Activated T-helper 1 cell treated with anti-CD3 and anti-CD28 coated beads, Interleukin-12 subunit alpha, Interleukin-12 subunit beta, Interleukin-2, Interleukin-4 antibody, amounts not matched to agents 30 ng/mL and 10 ng/mL and 1 ng/mL, durations not matched to agents 14 hours and 24 hours and 36 hours (primary cell): ENCODE results near the gene OR9G4. TPM values are rescaled to one million over a fixed set of nuclear protein-coding genes. Genes with fewer than 3 reads are reported as not detected.

Experiments used
- DNase-seq: peaks from one replicate; pipeline ENCODE4 v3.0.0; 2021; ENCODE audit warnings: low spot score
- H3K27ac Mint-ChIP-seq: one replicate; pipeline ENCODE4 v1.8.0; 2021; ENCODE audit warnings: mild to moderate bottlenecking, mixed read lengths
- H3K27me3 Mint-ChIP-seq: one replicate; pipeline ENCODE4 v1.8.0; 2022; ENCODE audit warnings: mild to moderate bottlenecking, moderate library complexity, mixed read lengths; ENCODE audit not compliant: insufficient read depth
- H3K36me3 Mint-ChIP-seq: one replicate; pipeline ENCODE4 v1.8.0; 2021; ENCODE audit warnings: low read depth, mixed read lengths
- H3K4me1 Mint-ChIP-seq: one replicate; pipeline ENCODE4 v1.8.0; 2021; ENCODE audit warnings: low read depth, mixed read lengths
- H3K4me3 Mint-ChIP-seq: one replicate; pipeline ENCODE4 v1.8.0; 2021; ENCODE audit warnings: mild to moderate bottlenecking, moderate library complexity, mixed read lengths
- H3K9me3 Mint-ChIP-seq: one replicate; pipeline ENCODE4 v1.8.0; 2021; ENCODE audit warnings: mixed read lengths
- intact Hi-C: fragments of 100-400 bp; cut with micrococcal nuclease; formaldehyde crosslinking; loops from one replicate; pipeline ENCODE4 v1.15.1; 2024
- total RNA-seq: library from RNA; stranded (reverse); gene quantifications from 2 replicates; pipeline ENCODE4 v1.2.3, GENCODE V29; 2022

The OR9G4 gene
- total RNA-seq: not detected in 2 replicates

- intact Hi-C loops: no loop called here
- Mint-ChIP-seq H3K36me3 (no peaks in the 10 kb centered on the region), H3K27ac (no peak within 1 kb of the TSS), H3K4me1 (no peaks in the 10 kb centered on the region), H3K9me3 (peaks cover 23% of the 10 kb centered on the region), H3K27me3 (no peaks in the 10 kb centered on the region), H3K4me3 (no peak within 1 kb of the TSS)
- no peak for DNase-seq
These were observed at the start of gene OR9G4 for GRCh38 chr11:56748597-56748996. Gene OR9G4, minus strand, starts transcription at chr11:56748697. Its CDS starts 4,931 bp downstream, at chr11:56743766.

- DNase-seq: no peak
- H3K36me3 Mint-ChIP-seq: no peaks in the 10 kb centered on the region
- no peaks in the 10 kb centered on the region for H3K27me3 Mint-ChIP-seq
- H3K27ac Mint-ChIP-seq: no peak overlapping the region
- H3K9me3 Mint-ChIP-seq: no peaks in the 10 kb centered on the region
- H3K4me3 Mint-ChIP-seq: no peak overlapping the region
- no peaks in the 10 kb centered on the region for H3K4me1 Mint-ChIP-seq
- intact Hi-C loops: loop anchor here (1.0 to 2.0 kb wide), 2 partner anchors 159 to 841 kb away; no protein-coding TSS in a partner anchor
These were observed 35.0 kb upstream of the OR9G4 start for GRCh38 chr11:56783448-56784041.

GRCh38 chr11:56782167-56782847 is 33.8 kb upstream of the OR9G4 start:
- Mint-ChIP-seq H3K27ac (no peak overlapping the region), H3K27me3 (no peaks in the 10 kb centered on the region), H3K36me3 (no peaks in the 10 kb centered on the region), H3K9me3 (no peaks in the 10 kb centered on the region), H3K4me1 (no peaks in the 10 kb centered on the region), H3K4me3 (no peak overlapping the region)
- DNase-seq: no peak
- intact Hi-C loops: loop anchor here (2.0 kb wide), 1 partner anchor 840 kb away; no protein-coding TSS in a partner anchor

- Mint-ChIP-seq H3K36me3 (no peaks in the 10 kb centered on the region), H3K27me3 (no peaks in the 10 kb centered on the region), H3K9me3 (no peaks in the 10 kb centered on the region), H3K4me3 (no peak overlapping the region), H3K4me1 (no peaks in the 10 kb centered on the region), H3K27ac (no peak overlapping the region)
- intact Hi-C loops: loop anchor here (5.0 kb wide), 1 partner anchor 50 kb away; no protein-coding TSS in a partner anchor
- DNase-seq: no peak
These were observed 28.3 kb upstream of the OR9G4 start for GRCh38 chr11:56776809-56777208.

- Mint-ChIP-seq H3K4me1 (no peaks in the 10 kb centered on the region), H3K27me3 (no peaks in the 10 kb centered on the region), H3K27ac (no peak overlapping the region), H3K9me3 (no peaks in the 10 kb centered on the region), H3K36me3 (no peaks in the 10 kb centered on the region), H3K4me3 (no peak overlapping the region)
- DNase-seq: no peak
- intact Hi-C loops: no loop called here
These were observed 16.5 kb upstream of the OR9G4 start for GRCh38 chr11:56764976-56765375.

GRCh38 chr11:56751480-56751879 is 3.0 kb upstream of the OR9G4 start:
- H3K36me3 Mint-ChIP-seq: no peaks in the 10 kb centered on the region
- DNase-seq: no peak
- intact Hi-C loops: no loop called here
- no peak overlapping the region for H3K27ac Mint-ChIP-seq
- H3K9me3 Mint-ChIP-seq: peaks cover 23% of the 10 kb centered on the region
- H3K4me3 Mint-ChIP-seq: no peak overlapping the region
- H3K4me1 Mint-ChIP-seq: no peaks in the 10 kb centered on the region
- H3K27me3 Mint-ChIP-seq: no peaks in the 10 kb centered on the region

- Mint-ChIP-seq H3K27ac (no peak overlapping the region), H3K9me3 (peaks cover 23% of the 10 kb centered on the region)
These were observed 1.7 kb upstream of the OR9G4 start for GRCh38 chr11:56750190-56750589.

GRCh38 chr11:56740886-56741285 is 7.6 kb downstream of the OR9G4 start:
- Mint-ChIP-seq H3K27ac (no peak overlapping the region), H3K27me3 (no peaks in the 10 kb centered on the region), H3K4me1 (no peaks in the 10 kb centered on the region), H3K9me3 (peaks cover 10% of the 10 kb centered on the region), H3K36me3 (no peaks in the 10 kb centered on the region), H3K4me3 (no peak overlapping the region)
- intact Hi-C loops: no loop called here
- DNase-seq: no peak

More at GRCh38 chr11:56750190-56750589, 1.7 kb upstream of the OR9G4 start:
- no peak overlapping the region for H3K4me3 Mint-ChIP-seq
- H3K4me1 Mint-ChIP-seq: no peaks in the 10 kb centered on the region
- DNase-seq: no peak
- H3K27me3 Mint-ChIP-seq: no peaks in the 10 kb centered on the region
- intact Hi-C loops: no loop called here
- H3K36me3 Mint-ChIP-seq: no peaks in the 10 kb centered on the region

DNA sequence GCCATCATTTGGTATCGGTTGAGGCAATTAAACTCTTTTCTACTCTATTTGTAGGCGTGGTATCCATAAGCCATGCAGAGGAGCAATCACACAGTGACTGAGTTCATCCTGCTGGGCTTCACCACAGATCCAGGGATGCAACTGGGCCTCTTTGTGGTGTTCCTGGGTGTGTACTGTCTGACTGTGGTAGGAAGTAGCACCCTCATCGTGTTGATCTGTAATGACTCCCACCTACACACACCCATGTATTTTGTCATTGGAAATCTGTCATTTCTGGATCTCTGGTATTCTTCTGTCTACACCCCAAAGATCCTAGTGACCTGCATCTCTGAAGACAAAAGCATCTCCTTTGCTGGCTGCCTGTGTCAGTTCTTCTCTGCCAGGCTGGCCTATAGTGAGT is 8.4 kb downstream of the OR9G4 start:
- Mint-ChIP-seq H3K9me3 (peaks cover 10% of the 10 kb centered on the region), H3K36me3 (no peaks in the 10 kb centered on the region), H3K4me3 (no peak overlapping the region), H3K4me1 (no peaks in the 10 kb centered on the region), H3K27me3 (no peaks in the 10 kb centered on the region), H3K27ac (no peak overlapping the region)
- DNase-seq: no peak
- intact Hi-C loops: no loop called here

GRCh38 chr11:56720513-56720912 is 28.0 kb downstream of the OR9G4 start:
- H3K9me3 Mint-ChIP-seq: peaks cover 12% of the 10 kb centered on the region
- H3K4me3 Mint-ChIP-seq: no peak overlapping the region
- DNase-seq: no peak
- intact Hi-C loops: no loop called here
- H3K27ac Mint-ChIP-seq: no peak overlapping the region
- no peaks in the 10 kb centered on the region for H3K27me3 Mint-ChIP-seq
- H3K4me1 Mint-ChIP-seq: no peaks in the 10 kb centered on the region
- H3K36me3 Mint-ChIP-seq: no peaks in the 10 kb centered on the region

DNA sequence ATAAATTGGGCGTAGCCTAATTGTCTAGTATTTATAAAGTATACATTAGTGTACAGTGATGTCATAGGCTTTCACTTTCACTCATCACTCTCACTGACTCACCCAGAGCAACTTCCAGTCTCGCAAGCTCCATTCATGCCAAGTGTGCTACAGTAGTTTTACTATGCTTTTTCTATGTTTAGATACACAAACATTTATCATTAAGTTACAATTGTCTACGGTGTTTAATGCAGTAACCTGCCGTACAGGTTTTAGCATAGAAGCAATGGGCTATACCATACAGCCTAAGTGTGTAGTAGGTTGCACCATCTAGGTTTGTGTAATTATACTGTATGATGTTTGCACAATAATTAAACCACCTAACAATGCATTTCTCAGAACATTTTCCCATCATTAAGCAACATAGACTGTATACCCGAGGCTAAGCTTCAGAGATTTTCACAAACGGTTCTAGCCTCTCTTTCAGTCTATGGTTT is 32.1 kb downstream of the OR9G4 start:
- intact Hi-C loops: no loop called here
- peaks cover 26% of the 10 kb centered on the region for H3K9me3 Mint-ChIP-seq
- H3K36me3 Mint-ChIP-seq: no peaks in the 10 kb centered on the region
- H3K4me3 Mint-ChIP-seq: no peak overlapping the region
- H3K27ac Mint-ChIP-seq: no peak overlapping the region
- no peak for DNase-seq
- no peaks in the 10 kb centered on the region for H3K27me3 Mint-ChIP-seq
- H3K4me1 Mint-ChIP-seq: no peaks in the 10 kb centered on the region

DNA sequence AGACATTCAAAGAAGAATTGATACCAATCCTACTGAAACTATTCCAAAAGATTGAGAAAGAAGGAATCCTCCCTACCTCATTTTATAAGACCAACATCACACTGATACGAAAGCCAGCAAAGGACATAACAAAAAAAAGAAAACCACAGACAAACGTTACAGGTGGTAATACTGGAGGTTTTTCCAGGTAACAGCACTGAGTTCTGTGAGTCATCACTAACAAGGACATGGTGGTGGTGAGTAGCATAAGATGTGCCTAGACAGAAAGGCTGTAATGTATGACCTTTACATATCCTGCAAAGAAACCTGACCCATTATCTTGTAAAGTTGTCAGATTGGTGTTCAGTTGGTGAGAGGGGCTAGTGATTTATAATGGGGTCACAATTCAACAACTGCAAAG is 34.3 kb downstream of the OR9G4 start:
- Mint-ChIP-seq H3K4me1 (no peaks in the 10 kb centered on the region), H3K27ac (no peak overlapping the region), H3K4me3 (no peak overlapping the region), H3K36me3 (no peaks in the 10 kb centered on the region), H3K9me3 (peaks cover 22% of the 10 kb centered on the region), H3K27me3 (no peaks in the 10 kb centered on the region)
- intact Hi-C loops: no loop called here
- no peak for DNase-seq

- Mint-ChIP-seq H3K4me1 (no peaks in the 10 kb centered on the region), H3K4me3 (no peak overlapping the region), H3K36me3 (no peaks in the 10 kb centered on the region), H3K27me3 (no peaks in the 10 kb centered on the region), H3K27ac (no peak overlapping the region), H3K9me3 (no peaks in the 10 kb centered on the region)
- DNase-seq: no peak
- intact Hi-C loops: no loop called here
These were observed 42.0 kb downstream of the OR9G4 start for GRCh38 chr11:56706486-56706885.
